Panc1 (cell line): Measurements from ENCODE around the gene FSTL1. TPM values are rescaled to one million over a fixed set of nuclear protein-coding genes. Genes with fewer than 3 reads are reported as not detected.

Experiments used
- ATAC-seq: fragments of 200-7000 bp; cut with Tn5 transposase; 2 replicates; pipeline ENCODE4 v1.9.1; 2020; ENCODE audit warnings: mild to moderate bottlenecking, moderate library complexity
- BruUV-seq: library from RNA; stranded (reverse); fragments of 400-500 nt; replicated peaks from 2 replicates; lab custom pipeline; 2021; lab: Mats Ljungman, UMichigan
- CTCF ChIA-PET: fragments of 300-600 bp; sonication (Branson Sonifier 250); formaldehyde crosslinking; loops from one replicate; lab custom pipeline; 2022; ENCODE audit warnings: antibody characterized with exemption; lab: Charles Lee
- POLR2A ChIA-PET: fragments of 300-600 bp; sonication (Branson Sonifier 250); formaldehyde crosslinking; loops from one replicate; lab custom pipeline; 2022; ENCODE audit warnings: antibody characterized with exemption; lab: Charles Lee
- DNase-seq: peaks from one replicate; pipeline ENCODE4 v3.0.0-alpha.2; 2010; ENCODE audit warnings: low read depth, low spot score
- H3K27ac ChIP-seq: 2 replicates; pipeline ENCODE4 v1.5.1; 2011; ENCODE audit warnings: mild to moderate bottlenecking, low read length, inconsistent platforms
- H3K27me3 ChIP-seq: fragments of 200-500 bp; sonication (Bioruptor generic); 2 replicates; pipeline ENCODE4 v1.6.0; 2014; ENCODE audit warnings: low read length, inconsistent platforms; ENCODE audit not compliant: control insufficient read depth, insufficient read depth
- H3K36me3 ChIP-seq: fragments of 200-500 bp; sonication (Bioruptor generic); 2 replicates; pipeline ENCODE4 v1.5.1; 2014; ENCODE audit warnings: inconsistent platforms, mild to moderate bottlenecking, low read length, moderate library complexity; ENCODE audit not compliant: control insufficient read depth, insufficient read depth
- H3K4me1 ChIP-seq: 2 replicates; pipeline ENCODE4 v1.5.1; 2011; ENCODE audit warnings: inconsistent platforms, mild to moderate bottlenecking, low read length, moderate library complexity; ENCODE audit not compliant: control insufficient read depth, insufficient read depth
- H3K4me3 ChIP-seq, 2 experiments: 2 replicates each; pipeline ENCODE4 v1.5.1; 2011 to 2012; ENCODE audit warnings: low read depth in 2 of 2, low read length in 2 of 2, mild to moderate bottlenecking in 2 of 2, inconsistent platforms in 1 of 2, moderate library complexity in 1 of 2
- H3K9me3 ChIP-seq: fragments of 200-500 bp; sonication (Bioruptor generic); 2 replicates; pipeline ENCODE4 v1.5.1; 2014; ENCODE audit warnings: low read depth, mild to moderate bottlenecking, inconsistent platforms, low read length, moderate library complexity; ENCODE audit not compliant: control insufficient read depth, insufficient read depth
- CTCF ChIP-seq: fragments of 450-650 bp; IDR thresholded peaks from 2 replicates; pipeline ENCODE4 v1.5.1; 2017; ENCODE audit warnings: mild to moderate bottlenecking
- POLR2AphosphoS5 ChIP-seq: IDR thresholded peaks from 2 replicates; pipeline ENCODE4 v1.6.1; 2012; ENCODE audit warnings: mild to moderate bottlenecking, low read depth, low read length, moderate library complexity
- REST ChIP-seq, 2 experiments: IDR thresholded peaks; 2 replicates each; pipeline ENCODE4 v1.6.1; 2011 to 2012; ENCODE audit warnings: low read depth in 2 of 2, control low read depth in 1 of 2, low read length in 1 of 2, mild to moderate bottlenecking in 1 of 2, moderate library complexity in 1 of 2; ENCODE audit not compliant: insufficient read depth in 1 of 2
- SIN3A ChIP-seq: IDR thresholded peaks from 2 replicates; pipeline ENCODE4 v1.6.1; 2012; ENCODE audit warnings: low read depth, mild to moderate bottlenecking, low read length, moderate library complexity, borderline replicate concordance; ENCODE audit not compliant: insufficient read depth
- TCF7L2 ChIP-seq: IDR thresholded peaks from 2 replicates; pipeline ENCODE4 v1.6.1; 2011; ENCODE audit warnings: mild to moderate bottlenecking, low read depth, low read length, inconsistent platforms
- in situ Hi-C: cut with HindIII; loops from 2 replicates; pipeline ENCODE4 v1.10.0; 2016; ENCODE audit warnings: low sequenced_read_pairs, low pct_unique_long_range_greater_than_20kb
- intact Hi-C: fragments of 100-400 bp; cut with micrococcal nuclease; formaldehyde crosslinking; loops from one replicate; pipeline ENCODE4 v1.10.0; 2022; ENCODE audit not compliant: unreplicated experiment
- total RNA-seq: library from RNA; stranded (reverse); gene quantifications from one replicate; pipeline ENCODE4 v1.2.1, GENCODE V29; 2021; ENCODE audit not compliant: unreplicated experiment

Gene FSTL1
- total RNA-seq, 1 experiment from 2014 or later: 9.2 TPM

GRCh38 chr3:120437559-120437958 is 13.2 kb downstream of the FSTL1 start:
- intact Hi-C loops (no loop called here), in situ Hi-C loops (no loop called here)
- ChIA-PET CTCF (no interaction called here), POLR2A (no interaction called here)
- ATAC-seq (no peak), DNase-seq (no peak)
- H3K36me3 ChIP-seq: no peaks in the 10 kb centered on the region
- H3K9me3 ChIP-seq: no peaks in the 10 kb centered on the region
- H3K27me3 ChIP-seq: no peaks in the 10 kb centered on the region
- no TSS peak for BruUV-seq
- no peaks in the 10 kb centered on the region for H3K4me1 ChIP-seq
- TF ChIP-seq REST (IDR thresholded peaks at IDR 0.05; ENCODE audit: insufficient read depth in 1 of 2, low read depth in 2 of 2, low read length in 1 of 2) (no peak), POLR2AphosphoS5 (no peak), TCF7L2 (no peak), CTCF (no peak), SIN3A (no peak)
- H3K27ac ChIP-seq: no peak overlapping the region
- no peak overlapping the region for H3K4me3 ChIP-seq

- H3K27ac ChIP-seq: no peak overlapping the region
- CTCF ChIA-PET: interaction anchor here (0.7 kb wide), 1 partner anchor 9 kb away, joined by 4 read pairs; no protein-coding TSS in a partner anchor
- in situ Hi-C loops (no loop called here), intact Hi-C loops (no loop called here)
- no peaks in the 10 kb centered on the region for H3K4me1 ChIP-seq
- DNase-seq: no peak
- H3K27me3 ChIP-seq: no peaks in the 10 kb centered on the region
- no TSS peak for BruUV-seq
- TF ChIP-seq CTCF (no peak), POLR2AphosphoS5 (no peak), REST (IDR thresholded peaks at IDR 0.05; ENCODE audit: insufficient read depth in 1 of 2, low read depth in 2 of 2, low read length in 1 of 2) (no peak), SIN3A (no peak)
- no peaks in the 10 kb centered on the region for H3K9me3 ChIP-seq
- POLR2A ChIA-PET: no interaction called here
- no peak overlapping the region for H3K4me3 ChIP-seq
- no peak for ATAC-seq
- no peaks in the 10 kb centered on the region for H3K36me3 ChIP-seq
Observed at GRCh38 chr3:120436523-120437050, 14.2 kb downstream of the FSTL1 start.
